Limb (tissue), 2 donors: ENCODE measurements around the gene GPANK1.
A peak's percentile ranks its signal among the peaks of the same experiment; 100 is the strongest.

ENCODE experiments used
- DNase-seq, 2 donors: peaks; one replicate each; pipeline ENCODE4 v3.0.0-alpha.2; 2016; ENCODE audit errors: extremely low spot score in 2 of 2

Gene GPANK1

DNA sequence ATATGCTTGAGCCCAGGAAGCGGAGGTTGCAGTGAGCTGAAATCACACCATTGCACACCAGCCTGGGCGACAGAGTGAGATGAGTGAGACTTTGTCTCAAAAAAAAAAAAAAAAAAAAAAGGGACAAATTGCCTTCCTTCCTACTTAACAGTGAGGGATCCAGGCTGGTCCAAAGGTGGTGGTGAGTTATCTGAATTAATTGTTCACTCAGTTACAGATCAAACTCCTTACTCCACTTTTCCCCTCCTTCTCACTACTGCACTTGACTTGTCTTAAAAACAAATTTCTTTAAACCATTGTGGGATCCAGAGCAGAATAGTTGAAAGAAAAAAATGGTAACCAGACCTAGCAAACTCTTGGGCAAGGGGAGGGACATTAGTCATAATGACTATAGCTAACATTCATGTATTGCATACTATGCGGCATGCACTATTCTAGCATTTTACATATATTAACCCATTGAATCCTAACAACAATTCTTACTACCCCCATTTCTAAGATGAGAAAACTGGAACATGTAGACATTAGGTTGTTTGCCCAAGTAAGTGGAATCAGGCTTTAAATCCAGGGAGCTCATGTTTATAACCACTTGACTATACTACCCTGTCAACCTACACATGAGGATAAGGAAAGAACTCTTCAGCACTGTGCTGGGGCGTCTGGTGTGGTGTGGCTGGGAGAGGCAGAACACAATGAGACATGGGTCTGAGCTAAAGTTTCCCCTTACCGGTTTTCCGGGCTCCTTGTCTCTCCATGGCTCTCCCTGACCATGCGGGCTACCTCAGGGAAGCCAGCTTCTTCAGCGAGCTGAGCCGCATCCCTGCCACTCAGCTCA lies 1.5 kb downstream of the GPANK1 start:
- DNase-seq, result no peak

DNA sequence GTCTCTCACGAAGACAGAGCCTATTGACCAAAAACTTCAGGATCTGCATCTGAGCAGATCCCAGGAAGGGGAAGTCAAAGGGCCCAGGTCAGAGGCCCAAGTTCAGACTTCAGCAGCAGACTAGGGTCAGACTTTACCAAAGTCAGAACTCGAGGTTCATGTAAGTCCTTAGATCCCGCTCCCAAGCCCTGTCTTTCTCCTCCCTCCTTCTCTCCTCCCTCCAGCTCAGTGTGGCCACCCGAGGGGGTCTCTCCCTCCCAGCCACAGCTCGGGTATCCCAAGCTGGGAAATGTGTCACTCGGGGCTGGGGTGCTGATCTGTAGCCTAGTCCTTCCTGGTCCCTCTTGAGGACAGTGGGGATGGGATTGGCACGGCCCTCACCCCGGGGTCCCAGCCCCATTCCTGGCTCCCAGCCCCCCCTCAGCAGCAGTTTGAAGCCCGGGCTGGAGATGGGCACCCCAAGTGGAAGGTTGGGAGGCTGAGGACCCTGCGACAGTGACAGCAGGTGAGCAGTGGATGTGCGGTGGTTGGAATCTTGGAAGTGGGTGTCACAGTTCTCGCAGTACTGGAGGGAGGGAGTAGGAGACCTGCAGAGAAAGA lies 2.6 kb downstream of the GPANK1 start:
- DNase-seq, result no peak

DNA sequence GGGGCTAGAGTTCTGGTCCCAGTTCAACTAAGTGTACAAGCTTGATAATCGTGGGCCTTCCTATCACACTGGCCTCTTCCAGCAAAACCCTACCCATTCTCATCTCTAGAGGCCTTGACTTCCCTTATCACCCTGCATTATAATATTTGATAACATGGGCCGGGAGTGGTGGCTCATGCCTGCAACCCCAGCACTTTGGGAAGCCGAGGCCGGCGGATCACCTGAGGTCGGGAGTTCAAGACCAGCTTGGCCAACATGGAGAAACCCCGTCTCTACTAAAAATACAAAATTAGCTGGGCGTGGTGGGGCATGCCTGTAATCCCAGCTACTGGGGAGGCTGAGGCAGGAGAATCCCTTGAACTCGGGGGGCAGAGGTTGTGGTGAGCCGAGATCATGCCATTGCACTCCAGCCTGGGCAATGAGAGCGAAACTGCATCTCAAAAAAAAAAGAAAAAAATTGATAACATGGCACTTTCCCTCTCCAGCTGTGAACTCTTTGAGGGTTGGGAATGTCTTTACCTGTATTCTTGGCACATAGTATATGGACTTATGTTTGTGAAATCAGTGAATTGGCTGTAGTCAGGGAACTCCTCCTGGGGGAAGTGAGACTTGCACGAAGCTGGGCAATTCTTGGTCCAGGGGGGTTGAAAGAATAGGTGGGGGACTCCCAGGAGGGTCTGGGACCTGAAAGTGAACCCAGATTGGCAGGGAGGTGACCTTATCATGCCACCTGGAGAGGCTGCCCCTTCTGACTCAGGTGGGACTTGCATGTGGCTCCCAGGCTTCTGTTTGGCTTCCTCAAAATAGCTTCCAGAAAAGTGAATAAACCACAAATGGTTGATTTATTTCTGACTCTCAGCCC lies 3.3 kb downstream of the GPANK1 start:
- no peak for DNase-seq

DNA sequence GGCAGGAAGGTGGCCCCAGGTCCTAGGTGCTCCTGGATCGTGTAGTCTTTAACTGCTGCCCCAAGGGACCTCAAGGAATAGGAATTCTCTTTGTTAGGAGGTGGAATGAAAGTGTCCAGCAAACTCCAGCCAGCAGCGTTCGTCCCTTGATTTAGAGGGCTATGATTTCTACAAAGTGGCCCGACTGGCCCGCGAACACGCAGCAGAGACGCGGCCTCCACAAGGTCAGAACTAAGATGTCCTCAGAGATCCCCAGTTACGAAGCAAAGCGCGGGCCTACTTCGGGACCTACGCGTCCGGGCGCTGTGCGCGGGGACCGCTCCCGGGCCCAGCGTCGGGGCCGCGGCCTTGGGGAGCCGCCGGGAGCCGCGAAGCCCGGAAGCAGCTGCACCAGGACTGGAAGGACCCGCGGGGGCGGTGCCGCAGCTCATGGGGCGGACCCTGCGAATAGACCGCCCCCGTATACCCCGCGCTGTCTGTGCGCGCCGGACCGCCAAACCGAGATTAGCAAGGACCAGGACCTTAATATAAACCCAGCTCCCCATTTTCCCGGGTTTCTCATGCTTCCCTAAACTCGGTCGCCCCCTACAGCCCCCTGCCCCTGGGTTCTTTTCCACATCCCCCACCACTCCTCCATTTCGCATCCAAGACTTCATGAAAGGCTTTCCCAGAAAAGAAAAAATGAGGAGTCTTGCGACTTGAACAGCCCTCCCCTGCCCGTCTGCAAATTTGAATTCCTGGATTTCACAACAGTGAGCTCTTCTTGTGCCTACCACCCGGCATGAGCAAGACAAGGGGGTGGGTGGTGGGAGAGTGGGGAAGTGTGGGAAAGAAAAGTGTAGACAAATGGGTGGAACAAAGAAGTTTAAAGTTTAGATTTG lies 4.2 kb downstream of the GPANK1 start, which contains the start of gene C6orf47:
Gene C6orf47 (minus strand): TSS at position 398 of the 881 bp plus-strand sequence. CDS start 831 bp downstream, outside the sequence.
- DNase-seq, result peak; percentile 89 to 90

DNA sequence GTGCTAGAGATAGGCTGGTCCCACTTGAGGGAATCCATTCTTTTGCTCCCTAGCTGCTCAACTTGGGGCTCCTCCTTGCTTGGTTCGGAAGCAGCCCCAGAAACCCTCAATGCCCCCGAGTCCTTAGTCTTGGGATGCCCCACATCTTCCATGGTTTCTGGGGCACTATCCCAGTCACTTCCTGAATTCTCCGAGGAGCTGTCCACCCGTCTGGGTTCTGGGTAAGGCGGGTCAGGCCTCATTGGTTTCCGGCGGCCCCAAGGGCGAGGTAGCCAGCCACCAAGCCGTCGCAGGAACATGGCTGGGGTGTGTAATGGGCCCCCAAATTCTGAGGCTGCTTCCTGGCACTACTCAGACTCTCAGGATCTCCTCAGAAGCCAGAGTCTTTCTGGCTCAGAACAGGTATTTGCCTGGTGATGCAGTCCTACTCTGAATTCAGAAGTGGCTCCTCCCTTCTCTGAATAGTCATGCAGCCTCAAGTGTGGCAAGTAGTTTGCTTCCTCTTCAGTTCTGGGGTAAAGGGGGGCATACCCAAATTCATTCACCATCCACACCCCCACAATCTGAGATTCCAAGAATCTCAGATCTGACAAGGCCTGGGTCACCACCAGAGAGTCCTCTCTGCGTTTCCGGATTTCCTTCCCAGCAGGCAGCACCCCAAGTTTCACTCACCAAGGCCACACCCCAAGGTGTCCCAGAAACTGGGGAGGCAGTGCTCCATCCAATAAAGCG lies 5.0 kb downstream of the GPANK1 start:
- no peak for DNase-seq

DNA sequence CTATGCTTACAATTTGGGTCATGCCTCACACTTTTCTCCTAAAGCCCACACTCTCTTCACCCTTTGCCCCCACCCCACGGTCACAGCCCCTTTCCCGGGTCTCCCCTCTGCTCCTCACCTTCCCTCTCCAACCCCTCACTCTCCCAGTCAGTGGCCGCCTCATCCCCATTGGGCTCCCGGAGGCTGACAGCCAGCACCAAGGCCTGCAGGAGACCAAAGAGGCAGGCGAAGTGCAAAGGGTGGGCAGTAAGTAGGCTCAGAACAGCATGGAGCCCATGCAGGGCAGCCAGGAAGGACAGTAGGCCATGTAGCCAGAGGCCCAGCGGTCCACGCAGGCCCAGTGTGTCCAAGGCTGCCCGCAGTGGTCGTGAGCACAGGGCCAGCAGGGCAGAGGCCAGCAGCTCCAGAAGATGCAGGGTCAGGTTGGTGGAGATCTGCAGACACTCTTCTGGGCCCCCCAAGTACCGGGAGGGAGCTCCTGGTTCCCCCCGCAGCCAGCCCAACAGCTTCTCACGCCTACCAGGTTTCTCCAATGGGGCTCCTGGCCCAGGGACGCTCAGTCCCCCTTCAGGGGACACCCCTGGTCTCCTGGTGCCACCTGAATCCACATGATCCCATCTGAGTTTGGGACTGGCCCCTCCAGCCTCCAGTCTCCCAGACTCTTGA lies 5.7 kb downstream of the GPANK1 start:
- DNase-seq, result no peak

DNA sequence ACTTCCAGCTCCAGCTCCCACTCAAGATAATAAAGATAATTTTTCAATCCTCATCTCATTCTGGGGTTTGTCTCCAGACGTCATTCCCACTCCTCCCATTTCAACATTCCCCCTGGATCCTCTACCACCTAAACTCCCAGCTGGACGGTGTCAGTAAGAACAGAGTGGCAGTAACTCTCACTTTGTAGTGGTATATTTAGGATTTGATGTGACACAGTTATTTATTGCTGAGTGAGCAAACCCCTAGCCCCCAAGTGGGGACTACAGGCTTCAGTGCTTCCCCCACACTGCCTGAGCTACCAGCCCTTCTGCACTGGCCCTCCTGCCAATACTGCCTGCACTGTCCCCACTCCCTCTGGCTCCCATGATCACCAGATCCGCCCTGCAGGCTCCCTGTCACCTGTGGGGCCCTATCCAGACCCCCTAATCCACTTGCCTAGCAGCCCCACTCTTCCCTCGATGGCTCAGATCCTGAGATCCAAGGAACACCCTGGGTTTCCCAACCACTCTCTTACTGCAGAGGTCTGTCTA lies 6.6 kb downstream of the GPANK1 start:
- no peak for DNase-seq

DNA sequence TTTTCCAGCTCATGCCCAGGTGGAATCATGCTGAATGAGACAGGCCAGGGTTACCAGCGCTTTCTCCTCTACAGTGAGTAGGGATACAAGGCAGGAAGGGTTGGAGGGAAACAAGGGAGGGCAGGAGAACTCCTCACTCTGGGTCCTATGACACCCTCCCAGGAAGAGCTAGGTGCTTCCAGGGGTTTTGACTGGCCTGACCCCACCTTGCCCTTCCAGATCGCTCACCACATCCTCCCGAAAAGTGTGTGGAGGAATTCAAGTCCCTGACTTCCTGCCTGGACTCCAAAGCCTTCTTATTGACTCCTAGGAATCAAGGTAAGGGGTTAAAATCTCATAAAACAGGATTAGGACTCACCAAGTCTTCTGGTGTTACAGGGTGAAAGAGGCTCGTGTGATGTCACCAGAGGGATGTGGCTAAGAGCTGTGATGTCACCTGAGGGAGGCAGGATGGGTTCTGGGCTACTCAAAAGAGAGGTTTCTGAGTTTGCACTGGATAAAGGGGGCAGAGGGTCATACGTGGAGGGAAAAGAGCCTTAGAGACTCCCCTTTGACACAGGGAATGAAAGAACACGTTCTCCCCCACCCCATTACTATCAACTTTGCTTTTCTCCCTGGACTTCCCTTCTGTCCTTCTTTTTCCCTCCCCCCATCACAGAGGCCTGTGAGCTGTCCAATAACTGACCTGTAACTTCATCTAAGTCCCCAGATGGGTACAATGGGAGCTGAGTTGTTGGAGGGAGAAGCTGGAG lies 7.2 kb downstream of the GPANK1 start:
- DNase-seq, result no peak

DNA sequence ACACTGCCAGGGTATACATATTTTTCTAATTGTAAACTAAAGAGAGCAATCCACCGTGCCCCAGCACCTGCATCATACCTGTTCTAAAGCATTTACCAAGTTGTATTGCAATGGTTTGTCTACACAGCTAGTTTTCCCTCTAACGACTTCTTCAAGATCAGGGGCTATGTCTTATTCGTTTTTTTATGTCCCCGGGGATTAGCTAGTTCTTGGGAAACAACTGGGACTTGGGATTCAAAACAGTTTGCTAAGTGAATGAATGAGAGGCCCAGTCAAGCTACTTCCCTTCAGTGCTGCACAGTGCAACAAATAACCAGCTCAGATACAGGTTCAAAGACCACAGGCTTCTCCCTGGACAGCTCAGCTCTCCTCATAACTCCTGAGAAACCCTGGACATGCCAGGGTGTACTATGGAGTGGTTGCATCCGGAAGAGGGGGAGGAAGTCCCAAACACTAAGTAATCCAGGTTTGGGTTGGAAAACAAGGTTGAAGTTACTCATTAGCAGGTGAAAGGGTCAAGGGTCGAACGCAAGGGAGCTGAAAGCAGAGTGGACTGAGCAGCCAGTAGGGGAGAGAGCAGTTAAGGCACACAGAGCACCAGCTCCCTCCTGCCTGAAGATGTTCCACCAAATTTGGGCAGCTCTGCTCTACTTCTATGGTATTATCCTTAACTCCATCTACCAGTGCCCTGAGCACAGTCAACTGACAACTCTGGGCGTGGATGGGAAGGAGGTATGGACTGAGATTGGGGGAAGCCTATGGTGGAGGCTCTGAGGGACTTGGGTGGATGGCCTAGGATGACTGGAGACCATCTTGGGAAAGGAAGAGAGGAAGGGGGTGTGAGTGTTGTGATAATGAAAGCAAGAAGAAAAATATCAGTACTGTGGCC lies 9.2 kb downstream of the GPANK1 start, which contains the start of gene APOM:
Gene APOM (plus strand): TSS at position 546 of the 889 bp plus-strand sequence. CDS start 73 bp downstream, at position 619.
- no peak for DNase-seq

DNA sequence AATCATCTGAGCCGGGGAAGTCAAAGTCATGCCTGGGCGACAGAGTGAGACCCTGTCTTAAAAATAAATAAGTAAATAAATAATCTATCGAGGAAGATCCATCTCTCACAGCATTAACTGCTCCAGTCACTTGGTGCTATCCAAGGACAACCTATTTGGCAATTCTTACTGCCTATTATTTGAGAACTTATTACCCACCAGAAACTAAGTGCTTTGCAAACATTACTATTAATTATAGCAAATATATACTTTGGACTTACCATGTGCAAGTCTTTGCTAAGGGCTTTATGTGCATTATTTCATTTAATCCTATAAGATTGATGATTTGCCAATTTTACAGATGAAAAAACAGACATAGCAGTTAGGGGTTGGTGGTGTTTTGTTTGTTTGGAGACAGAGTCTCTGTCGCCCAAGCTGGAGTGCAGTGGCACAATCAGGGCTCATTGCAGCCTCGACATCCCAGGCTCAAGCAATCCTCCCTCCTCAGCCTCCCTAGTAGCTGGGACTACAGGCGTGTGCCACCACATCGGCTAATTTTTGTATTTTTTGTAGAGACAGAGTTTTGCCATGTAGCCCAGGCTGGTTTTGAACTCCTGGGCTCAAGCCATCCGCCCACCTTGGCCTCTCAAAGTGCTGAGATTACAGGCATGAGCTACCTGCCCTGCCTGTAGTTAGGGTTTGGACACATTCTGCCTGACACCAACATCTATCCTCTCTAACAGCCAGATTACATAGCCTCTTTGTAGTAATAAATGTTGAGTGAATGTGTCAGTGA lies 10.0 kb downstream of the GPANK1 start:
- no peak for DNase-seq

DNA sequence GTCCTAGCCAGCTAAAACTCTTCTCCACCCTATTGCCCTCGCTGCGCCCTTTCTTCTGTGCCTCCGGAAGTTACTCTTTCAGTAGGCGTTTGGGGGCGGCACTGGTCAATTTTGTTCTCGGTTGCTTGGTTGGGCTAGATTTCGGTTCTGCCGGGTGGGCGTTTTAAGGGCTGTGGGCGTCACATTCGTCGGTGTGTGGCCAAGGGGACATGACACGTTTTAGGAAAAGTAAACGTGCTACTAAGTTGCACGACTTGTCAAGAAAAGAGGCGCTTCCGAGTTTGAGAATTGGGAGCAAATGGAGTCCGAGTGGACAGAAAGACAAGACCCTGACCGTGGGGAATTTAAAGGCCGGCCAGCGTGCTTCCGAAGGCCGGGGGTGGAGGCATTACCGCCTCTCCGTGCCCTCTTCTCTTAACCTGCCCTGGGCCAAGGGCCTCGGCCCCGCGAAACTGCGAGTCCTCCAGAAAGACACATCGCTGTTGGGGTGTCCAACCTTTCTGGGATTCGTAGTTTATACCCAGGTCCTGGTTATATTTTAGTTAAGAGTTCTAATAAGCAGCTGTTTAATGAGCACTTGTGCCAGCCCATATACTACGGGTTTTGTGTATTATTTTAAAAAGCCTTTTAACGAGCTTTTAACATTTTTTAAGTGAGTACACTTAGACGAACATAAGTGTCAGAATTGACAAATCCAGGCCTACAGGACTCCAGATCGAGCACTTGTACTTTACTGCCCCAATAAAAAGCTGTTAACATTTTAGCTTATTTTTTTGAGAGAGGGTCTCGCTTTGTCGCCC lies 11.7 kb downstream of the GPANK1 start:
- DNase-seq, result no peak

DNA sequence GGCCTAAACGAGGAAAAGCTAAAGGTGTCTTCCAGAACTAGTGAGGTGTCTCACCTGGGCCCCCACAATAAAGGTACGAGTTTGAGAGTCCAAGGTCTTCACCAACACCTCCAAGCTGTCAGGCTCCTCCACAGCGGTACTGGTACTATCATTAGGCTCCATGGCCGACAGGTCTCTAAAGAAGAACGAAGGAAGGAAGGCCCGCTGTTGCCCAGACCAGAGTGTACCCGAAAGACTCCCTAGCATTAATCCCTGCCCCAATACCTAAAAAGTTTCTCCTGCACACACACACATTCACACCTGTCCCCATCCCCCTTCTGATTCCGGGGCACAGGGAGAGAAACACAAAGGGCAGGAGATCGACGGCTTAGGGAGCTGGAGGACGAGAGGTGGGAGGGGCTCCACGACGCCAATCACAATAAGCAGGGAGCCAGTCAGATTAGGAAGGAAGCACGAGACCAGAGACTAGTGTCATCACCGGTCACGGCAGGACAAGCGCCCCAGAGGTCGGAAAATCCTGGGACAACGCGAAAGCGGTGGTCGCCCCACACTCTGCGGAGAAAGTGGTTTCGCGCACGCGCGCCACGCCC lies 13.1 kb downstream of the GPANK1 start:
- DNase-seq, result peak in 1 of 2 donors; percentile 58

DNA sequence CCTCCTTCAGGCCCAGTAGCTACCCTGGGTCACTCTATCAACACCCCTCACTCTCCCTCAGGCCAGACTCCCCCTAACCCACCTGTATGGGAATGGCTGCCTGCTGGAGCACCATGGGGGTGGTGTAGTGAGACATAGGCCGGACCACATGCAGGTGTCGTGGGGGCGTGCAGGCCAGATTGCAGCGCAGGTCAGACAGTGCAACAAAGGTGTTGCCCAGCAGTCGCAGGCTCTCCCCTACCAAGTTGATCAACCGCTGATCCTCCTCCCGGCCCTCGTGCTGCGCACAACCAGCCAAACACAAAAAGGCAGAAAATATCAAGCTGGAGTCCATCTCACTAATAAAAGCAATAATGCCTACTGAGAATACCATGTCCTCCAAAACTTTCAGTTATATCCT lies 19.5 kb downstream of the GPANK1 start:
- DNase-seq, result no peak

DNA sequence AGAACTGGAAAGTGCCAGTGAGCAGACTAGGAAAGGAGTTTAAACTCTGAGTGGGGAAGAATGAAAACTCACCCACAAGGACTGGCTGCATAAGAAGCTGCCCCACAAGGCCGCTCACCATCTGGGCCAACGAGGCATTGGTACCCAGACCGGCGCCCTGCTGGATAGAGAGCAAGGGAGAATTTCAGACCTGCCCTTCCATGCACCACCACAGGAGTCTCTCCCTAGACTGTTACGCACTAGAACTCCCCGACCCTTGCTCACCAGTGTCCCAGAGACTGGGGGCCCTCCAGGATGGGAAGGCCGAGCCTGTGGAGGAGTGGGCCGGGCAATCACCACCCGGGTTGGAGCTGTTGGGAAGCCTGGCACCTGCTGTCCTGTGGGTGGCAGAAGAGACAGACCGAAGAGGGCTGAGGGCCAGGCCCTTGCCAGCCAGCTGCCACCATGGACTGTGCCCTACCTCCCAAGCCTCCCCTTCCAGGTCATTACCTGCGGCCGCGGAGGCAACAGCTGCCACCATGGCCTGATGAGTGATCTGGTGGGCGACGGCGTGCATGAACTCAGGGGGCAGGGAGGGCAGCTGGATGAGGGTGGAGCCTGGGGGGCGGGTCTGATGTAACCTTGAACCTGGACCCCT lies 20.9 kb downstream of the GPANK1 start:
- DNase-seq, result no peak
